Measurements from ENCODE around the gene TFF3.

TFF3 gene
- 0 reads per million in 2 donors for total RNA-seq

GRCh38 chr21:42315296-42315891 lies at the start of gene TFF3:
TSS of gene TFF3 (minus strand) at chr21:42315409. CDS start at chr21:42315374, 35 bp downstream.
- DNase-seq = no peak

GRCh38 chr21:42364304-42364865 lies 49.2 kb upstream of the TFF3 start:
- no peak for DNase-seq

DNA sequence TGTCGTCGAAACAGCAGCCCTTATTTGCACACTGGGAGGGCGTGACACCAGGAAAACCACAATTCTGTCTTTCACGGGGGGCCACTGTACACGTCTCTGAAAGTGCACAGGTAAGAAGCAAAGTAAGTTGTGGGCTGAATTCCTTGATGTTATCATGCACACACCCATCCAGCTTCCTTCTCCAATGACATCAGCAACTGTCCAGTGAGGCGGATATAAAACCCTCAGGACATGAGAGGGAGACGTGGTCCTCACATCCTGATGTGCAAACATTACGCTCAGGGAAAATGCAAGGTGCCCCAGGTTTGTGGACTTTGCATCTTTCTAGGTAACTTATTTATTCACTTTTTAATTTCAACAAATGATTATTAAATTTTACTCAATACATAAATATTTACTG lies 48.1 kb upstream of the TFF3 start:
- no peak for DNase-seq

DNA sequence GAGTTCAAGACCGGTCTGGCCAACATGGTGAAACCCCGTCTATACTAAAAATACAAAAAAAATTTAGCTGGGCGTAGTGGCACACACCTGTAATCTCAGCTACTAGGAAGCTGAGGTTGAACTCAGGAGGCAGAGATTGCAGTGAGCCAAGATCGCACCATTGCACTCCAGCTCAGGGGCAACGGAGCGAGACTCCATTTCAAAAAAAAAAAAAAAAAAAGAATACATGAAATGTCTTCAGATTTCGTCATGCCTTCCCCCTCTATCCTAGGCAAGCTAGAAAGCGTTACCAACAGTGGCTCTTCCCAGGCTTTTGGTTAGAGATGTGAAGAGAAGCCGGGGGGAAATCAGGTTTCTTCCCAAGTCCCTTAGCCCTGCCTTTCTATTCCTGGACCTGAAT lies 47.5 kb upstream of the TFF3 start:
- no peak for DNase-seq

- DNase-seq = no peak
Measured at GRCh38 chr21:42362198-42362597, 47.0 kb upstream of the TFF3 start.

DNA sequence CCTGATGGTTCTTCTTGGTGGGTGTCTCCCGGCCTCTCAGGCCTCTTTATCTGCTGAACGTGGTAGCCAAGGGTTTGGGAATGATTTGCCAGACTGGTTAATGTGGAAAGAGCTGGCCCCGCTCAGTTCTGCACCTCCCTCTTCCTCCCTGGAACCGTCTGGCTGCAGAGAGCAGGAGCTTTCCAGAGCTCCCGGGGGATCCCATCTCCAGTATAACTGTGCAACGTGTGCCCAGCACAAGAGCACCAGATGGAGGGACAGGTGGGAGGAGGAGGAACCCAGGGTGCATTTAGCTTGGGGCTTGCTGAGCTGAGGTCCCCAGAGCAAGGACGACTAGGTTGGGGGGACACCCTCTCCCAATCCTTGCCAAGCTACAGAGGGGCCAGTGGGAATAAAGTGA lies 46.1 kb upstream of the TFF3 start:
- DNase-seq = no peak

DNA sequence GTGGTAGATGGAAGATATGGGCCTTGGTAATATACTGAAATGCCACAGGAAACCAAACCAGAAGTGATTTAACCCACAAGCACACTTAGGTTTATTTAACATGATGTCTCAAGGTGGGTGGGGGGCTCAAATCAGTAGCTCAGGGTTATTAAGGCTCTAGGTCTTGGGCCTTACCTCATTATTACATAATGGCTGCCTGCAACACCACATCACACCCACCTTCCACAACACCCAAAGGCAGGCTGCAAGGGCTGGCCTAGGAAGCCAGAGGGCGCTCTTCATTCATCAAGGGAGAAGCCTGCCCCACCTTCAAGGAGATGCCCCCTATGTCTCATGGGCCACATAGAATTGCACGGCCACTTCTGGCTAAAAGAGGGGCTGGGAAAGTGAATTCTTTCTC lies 45.1 kb upstream of the TFF3 start:
- DNase-seq = no peak

GRCh38 chr21:42358937-42359336 lies 43.7 kb upstream of the TFF3 start:
- DNase-seq = no peak

GRCh38 chr21:42358261-42358660 lies 43.1 kb upstream of the TFF3 start:
- DNase-seq = no peak

GRCh38 chr21:42357307-42357706 lies 42.1 kb upstream of the TFF3 start:
- DNase-seq = no peak

DNA sequence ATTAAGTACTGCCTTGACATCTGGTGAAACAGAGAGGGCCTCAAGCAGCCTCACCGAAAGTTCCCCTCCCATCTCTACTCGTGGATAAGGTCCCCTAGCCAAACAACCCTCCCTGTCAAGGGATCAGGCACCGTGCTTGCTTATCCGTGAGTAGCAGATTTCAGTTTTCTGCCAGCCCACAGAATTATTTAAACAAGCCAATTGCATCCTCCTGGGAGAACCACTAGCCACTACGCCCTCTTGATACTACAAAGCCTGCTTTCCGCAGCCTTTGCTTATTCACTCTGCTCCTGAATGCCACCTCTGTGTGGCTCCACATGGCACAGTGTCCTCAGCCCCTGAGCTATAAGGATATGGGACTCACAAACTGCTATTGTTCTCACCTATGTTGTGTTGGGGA lies 41.4 kb upstream of the TFF3 start:
- no peak for DNase-seq

GRCh38 chr21:42356046-42356445 lies 40.8 kb upstream of the TFF3 start:
- no peak for DNase-seq

DNA sequence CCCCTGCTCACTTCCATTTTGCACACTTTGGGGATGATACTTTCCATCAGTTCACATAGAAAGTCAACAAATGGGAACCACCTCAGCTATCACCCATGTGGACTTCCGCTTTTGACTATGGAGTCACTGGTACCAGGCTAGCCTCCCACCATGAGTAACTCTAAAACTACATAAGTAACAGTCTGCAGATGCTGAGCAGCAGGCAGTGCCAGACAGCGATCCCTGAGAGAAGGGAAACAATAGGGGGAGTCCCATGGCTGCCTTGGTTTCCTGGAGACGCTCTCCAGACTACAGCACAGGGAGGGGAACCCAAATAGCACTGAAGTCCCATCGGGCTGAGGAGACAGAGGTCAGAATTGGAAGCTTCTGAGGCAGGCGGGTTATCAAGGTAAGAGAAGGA lies 38.4 kb upstream of the TFF3 start:
- DNase-seq = no peak

- no peak for DNase-seq
Measured at GRCh38 chr21:42352441-42353095, 37.4 kb upstream of the TFF3 start.

DNA sequence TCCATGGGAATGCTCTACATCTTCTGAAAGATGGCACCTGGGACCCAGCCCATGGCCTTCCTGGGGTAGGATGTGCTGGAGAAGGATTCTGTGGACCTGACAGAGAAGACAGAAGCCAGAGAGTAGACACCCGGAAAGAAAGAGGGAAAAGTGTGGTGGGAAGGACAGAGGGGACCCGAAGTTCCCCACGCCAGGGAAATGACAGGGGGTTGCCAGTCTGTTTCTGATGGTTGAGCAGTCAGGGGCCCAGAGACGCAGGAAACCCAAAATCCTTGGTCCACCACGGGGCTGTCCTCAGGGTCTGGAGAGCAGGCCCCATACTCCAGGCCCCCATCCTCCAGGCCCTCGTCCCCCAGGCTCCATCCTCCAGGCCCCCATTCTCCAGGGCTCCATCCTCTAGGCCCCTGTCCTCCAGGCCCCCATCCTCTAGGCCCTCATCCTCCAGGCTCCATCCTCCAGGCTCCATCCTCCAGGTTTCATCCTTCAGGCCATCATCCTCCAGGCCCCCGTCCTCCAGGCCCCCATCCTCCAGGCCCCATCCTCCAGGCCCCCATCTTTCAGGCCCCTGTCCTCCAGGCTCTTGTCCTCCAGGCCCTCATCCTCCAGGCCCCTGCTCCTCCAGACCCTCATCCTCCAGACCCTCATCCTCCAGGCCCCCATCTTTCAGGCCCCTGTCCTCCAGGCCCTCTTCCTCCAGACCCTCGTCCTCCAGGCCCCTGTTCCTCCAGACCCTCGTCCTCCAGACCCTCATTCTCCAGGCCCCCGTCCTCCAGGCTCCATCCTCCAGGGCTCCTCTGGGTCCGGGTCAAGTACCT lies 36.6 kb upstream of the TFF3 start:
- DNase-seq = no peak

DNA sequence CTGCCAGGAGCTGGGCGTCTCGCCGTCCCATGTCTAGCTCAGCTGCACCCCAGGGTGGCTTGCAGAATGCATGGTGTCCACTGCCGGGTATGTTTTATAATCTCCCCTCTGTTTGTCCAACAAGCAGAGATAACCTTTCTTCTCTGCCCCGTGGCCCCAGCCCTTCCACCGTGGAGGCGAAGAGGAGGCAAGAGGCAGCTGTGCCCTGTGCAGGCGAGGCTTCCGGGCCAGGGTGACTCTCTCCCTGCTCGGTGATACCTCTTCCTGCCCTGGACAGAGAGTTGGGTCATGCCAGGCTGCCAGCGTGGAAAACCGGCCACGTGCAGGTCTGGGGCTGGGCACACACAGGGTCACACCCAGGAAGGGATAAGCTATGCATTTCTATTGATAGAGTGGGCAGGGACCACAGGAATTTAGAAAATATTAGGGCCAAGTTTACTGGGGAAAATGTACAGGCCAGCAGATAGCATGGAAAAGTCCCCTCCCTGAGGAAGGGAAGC lies 35.8 kb upstream of the TFF3 start, which contains the start of gene TFF2:
Gene TFF2 (minus strand): TSS at position 68 of the 500 bp plus-strand sequence. CDS start 37 bp downstream, at position 31.
- no peak for DNase-seq

GRCh38 chr21:42350318-42350910 lies 35.2 kb upstream of the TFF3 start:
- DNase-seq = no peak

DNA sequence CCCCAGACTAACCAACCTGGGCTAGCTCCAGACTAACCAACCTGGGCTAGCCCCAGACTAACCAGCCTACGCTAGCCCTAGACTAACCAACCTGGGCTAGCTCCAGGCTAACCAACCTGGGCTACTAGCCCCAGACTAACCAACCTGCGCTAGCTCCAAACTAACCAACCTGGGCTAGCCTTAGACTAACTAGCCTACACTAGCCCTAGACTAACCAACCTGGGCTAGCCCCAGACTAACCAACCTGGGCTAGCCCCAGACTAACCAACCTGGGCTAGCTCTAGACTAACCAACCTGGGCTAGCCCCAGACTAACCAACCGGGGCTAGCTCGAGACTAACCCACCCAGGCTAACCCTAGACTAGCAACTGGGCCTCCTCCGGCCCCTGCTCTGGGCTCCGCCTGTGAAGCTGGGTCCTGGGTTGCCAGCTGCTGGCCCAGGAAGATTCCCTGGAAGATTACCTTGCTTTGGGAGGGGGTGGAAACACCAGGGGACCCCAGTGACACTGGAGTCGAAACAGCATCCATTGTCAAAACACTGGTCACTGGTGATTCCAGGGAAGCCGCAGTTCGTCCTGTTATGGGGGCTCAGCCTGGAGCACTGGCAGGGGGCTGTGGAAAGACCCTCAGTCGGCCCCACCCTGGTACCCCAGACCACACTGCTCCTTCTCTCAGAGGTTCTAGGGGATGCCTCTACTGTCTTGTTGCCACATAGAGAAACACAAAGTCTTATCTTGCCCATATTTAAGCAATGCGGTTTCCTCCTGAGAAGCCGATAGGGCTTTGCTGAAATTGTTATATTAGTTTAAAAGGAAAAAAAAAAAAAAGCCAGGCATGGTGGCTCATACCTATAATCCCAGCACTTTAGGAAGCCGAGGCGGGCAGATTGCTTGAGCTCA lies 34.5 kb upstream of the TFF3 start:
- no peak for DNase-seq

DNA sequence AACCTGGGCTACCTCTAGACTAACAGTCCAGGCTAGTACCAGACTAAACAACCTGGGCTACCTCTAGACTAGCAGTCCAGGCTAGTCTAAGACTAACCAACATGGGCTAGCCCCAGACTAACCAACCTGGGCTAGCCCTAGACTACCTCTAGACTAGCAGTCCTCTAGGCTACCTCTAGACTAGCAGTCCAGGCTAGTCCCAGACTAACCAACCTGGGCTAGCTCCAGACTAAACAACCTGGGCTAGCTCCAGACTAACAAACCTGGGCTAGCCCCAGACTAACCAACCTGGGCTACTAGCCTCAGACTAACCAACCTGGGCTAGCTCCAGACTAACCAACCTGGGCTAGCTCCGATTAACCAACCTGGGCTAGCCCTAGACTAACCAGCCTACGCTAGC lies 33.6 kb upstream of the TFF3 start:
- no peak for DNase-seq

DNA sequence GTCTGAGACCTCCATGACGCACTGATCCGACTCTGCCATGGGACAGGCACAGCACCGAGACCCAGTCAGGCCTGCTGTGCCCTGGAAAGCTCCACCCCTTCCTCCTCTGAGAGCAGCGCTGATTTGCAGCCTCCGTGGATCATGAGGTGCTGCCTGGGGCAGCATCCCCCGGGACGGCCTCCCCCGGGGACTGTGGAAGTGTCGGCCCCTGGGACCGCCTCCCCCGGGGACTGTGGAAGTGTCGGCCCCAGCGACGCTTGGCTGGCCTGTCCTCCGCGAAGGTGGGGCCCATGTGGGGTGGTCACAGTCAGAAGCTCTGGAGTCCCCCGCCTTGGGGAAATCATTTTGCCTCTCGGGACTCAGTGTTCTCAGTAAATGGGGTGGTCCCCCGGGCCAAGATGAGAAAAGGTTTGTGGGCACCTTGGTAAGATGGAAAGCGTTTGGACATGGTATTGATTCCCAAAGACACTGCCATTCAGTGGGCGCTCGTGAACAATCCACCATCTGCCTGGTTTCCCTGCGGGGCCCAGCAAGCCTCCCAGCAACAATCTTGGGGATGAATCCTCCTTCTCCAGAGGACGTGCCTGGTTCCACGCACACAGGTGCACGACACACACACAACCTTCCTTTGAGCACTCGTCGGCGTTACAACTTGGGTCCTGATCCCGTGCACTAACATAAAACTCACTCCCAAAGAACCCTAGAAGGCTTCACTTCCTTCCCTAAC lies 32.6 kb upstream of the TFF3 start:
- DNase-seq = no peak
